ENCODE data around the gene CCR7. TPM values are rescaled to one million over a fixed set of nuclear protein-coding genes. Genes with fewer than 3 reads are reported as not detected.
A peak's percentile ranks its signal among the peaks of the same experiment; 100 is the strongest.

CCR7 gene
- total RNA-seq, 3 donors from 2014 or later: 0.16 to 1.0 (median 0.33) TPM

DNA sequence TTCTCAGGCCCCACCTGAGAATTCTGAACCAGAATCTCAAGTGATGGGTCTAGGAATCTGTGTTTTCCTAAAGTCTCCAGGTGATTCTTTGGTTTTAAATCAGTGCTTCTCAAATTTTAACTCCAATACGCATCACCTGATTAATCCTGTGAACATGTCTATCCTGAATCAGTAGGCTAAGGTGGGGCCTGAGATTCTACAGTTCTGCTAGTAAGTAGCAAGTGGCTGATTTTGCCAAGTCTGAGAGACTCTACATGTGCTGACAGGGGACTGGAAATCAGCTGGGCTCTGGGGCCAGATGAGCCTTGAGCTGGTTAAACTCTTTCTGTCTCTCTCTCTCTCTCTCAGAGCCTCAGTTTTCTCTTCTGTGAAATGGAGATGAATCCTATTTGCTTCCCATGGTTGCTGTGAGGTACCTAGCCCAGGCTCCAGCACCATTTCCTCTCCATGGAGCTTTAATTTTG, 9.0 kb downstream of the CCR7 start:
- TF ChIP-seq CTCF (IDR thresholded peaks at IDR 0.05): no peak
- TF ChIP-seq POLR2AphosphoS5 (IDR thresholded peaks at IDR 0.05): no peak
- TF ChIP-seq POLR2A (IDR thresholded peaks at IDR 0.05): no peak
- no peaks in the 10 kb centered on the region for H3K36me3 ChIP-seq
- H3K27ac ChIP-seq: peak overlapping the region; percentile 97
- DNase-seq (ENCODE audit: low spot score in 2 of 2): no peak
- peaks cover 28 to 47% of the 10 kb centered on the region in 2 donors for H3K4me1 ChIP-seq
- H3K4me3 ChIP-seq: peak overlapping the region in 2 of 3 donors; percentile 23 to 61
- intact Hi-C loops (cut with DNase I; ENCODE audit: low total_unique reads): no loop called here
- no peaks in the 10 kb centered on the region for H3K9me3 ChIP-seq
- no peaks in the 10 kb centered on the region for H3K27me3 ChIP-seq

GRCh38 chr17:40555296-40556190, 9.7 kb downstream of the CCR7 start:
- intact Hi-C loops (cut with DNase I; ENCODE audit: low total_unique reads): no loop called here
- peak in 1 of 2 donors; percentile 15 for DNase-seq (ENCODE audit: low spot score in 2 of 2)
- TF ChIP-seq POLR2AphosphoS5 (IDR thresholded peaks at IDR 0.05) (no peak), POLR2A (IDR thresholded peaks at IDR 0.05) (no peak), CTCF (IDR thresholded peaks at IDR 0.05) (no peak)

DNA sequence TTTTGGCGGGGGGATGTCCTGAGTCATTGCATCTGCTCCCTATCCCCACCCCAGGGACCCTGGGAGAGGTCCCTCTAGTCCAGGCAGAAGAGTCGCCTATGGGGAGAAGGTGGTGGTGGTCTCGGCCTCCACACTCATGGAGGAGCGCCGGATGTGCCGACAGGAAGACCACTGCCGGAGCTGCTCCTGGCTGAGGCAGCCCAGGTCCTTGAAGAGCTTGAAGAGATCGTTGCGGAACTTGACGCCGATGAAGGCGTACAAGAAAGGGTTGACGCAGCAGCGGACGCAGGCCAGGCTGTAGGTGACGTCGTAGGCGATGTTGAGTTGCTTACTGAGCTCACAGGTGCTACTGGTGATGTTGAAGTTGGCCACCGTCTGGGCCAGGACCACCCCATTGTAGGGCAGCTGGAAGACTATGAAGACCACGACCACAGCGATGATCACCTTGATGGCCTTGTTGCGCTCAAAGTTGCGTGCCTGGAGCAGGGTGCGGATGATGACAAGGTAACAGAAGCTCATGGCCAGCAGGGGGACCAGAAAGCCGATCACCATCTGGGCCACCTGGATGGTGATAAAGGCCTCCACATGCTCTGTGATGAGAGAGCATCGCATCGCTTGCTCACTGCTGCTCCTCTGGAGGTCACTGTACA, 10.5 kb downstream of the CCR7 start:
- Histone ChIP-seq H3K27ac (peak overlapping the region; percentile 97), H3K27me3 (no peaks in the 10 kb centered on the region), H3K4me3 (peak overlapping the region in 1 of 3 donors; percentile 61), H3K4me1 (peaks cover 33 to 50% of the 10 kb centered on the region in 2 donors), H3K36me3 (no peaks in the 10 kb centered on the region), H3K9me3 (no peaks in the 10 kb centered on the region)
- TF ChIP-seq POLR2A (IDR thresholded peaks at IDR 0.05) (no peak), CTCF (IDR thresholded peaks at IDR 0.05) (no peak), POLR2AphosphoS5 (IDR thresholded peaks at IDR 0.05) (no peak)
- intact Hi-C loops (cut with DNase I; ENCODE audit: low total_unique reads): no loop called here
- DNase-seq (ENCODE audit: low spot score in 2 of 2): peak in 1 of 2 donors; percentile 17

More at GRCh38 chr17:40555296-40556190, 9.7 kb downstream of the CCR7 start:
- H3K36me3 ChIP-seq: no peaks in the 10 kb centered on the region
- no peaks in the 10 kb centered on the region for H3K27me3 ChIP-seq
- H3K27ac ChIP-seq: peak overlapping the region; percentile 97
- H3K9me3 ChIP-seq: no peaks in the 10 kb centered on the region
- peak overlapping the region in 1 of 3 donors; percentile 61 for H3K4me3 ChIP-seq
- peaks cover 35 to 49% of the 10 kb centered on the region in 2 donors for H3K4me1 ChIP-seq

DNA sequence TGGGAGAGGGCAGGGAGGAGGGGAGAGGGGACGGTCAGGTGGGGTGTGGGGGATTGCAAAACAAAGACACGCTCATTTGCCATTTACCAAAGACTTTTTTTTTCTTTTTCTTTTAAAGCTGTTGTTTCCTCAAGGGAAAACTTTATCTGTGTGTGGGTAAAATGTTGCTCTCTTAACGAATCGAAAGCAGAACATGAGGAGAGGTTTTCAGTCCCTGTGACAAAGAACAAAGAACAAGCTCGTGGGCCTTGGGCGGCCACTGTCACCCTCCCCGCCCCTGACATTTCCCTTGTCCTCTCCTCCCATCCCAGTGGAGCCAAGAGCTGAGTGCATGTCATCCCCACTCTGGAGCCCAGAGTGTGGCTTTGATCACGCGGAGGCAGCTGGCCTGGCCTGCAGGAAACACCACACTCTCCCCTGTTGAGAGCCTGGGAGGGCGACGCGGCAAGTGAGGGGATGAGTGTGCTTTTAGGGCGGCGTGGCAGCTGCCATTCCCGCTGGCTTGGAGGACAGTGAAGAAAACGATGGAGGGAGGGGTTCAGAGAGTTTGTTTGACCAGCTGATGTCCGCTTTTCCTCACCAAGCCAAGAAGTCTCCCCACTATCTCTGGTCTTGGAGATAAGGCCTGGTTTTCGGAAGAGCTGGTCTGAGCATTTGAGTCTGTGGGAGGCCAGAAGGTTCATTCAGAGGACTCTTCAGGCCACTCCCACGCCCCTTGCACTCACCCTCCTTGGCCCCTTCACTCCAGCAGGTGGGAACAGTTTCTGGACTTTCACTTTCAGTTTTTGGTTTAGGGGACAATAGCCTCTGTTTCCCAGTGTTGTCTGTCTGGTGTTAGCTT, 11.4 kb downstream of the CCR7 start:
- peak in 1 of 2 donors; percentile 78 for DNase-seq (ENCODE audit: low spot score in 2 of 2)
- H3K4me3 ChIP-seq: peak overlapping the region in 2 of 3 donors; percentile 16 to 61
- H3K9me3 ChIP-seq: no peaks in the 10 kb centered on the region
- intact Hi-C loops (cut with DNase I; ENCODE audit: low total_unique reads): no loop called here
- no peak for TF ChIP-seq CTCF (IDR thresholded peaks at IDR 0.05)
- no peak for TF ChIP-seq POLR2A (IDR thresholded peaks at IDR 0.05)
- peak; percentile 49 to 87 (median 81) for TF ChIP-seq POLR2AphosphoS5 (IDR thresholded peaks at IDR 0.05)
- no peaks in the 10 kb centered on the region for H3K27me3 ChIP-seq
- peaks cover 39 to 48% of the 10 kb centered on the region in 2 donors for H3K4me1 ChIP-seq
- H3K36me3 ChIP-seq: no peaks in the 10 kb centered on the region
- H3K27ac ChIP-seq: peak overlapping the region; percentile 97
